HEK293 (cell line): ENCODE data around the gene STX5.

ENCODE experiments used
- CTCF ChIA-PET: fragments of 350-600 bp; formaldehyde crosslinking; extraction: SDS; loops from one replicate; lab custom pipeline; 2021; ENCODE audit warnings: antibody characterized with exemption; lab: Yijun Ruan, JAX
- POLR2A ChIA-PET: fragments of 300-600 bp; formaldehyde crosslinking; extraction: SDS; loops from one replicate; lab custom pipeline; 2020; ENCODE audit warnings: antibody characterized with exemption, inconsistent platforms; lab: Yijun Ruan, JAX
- H3K27ac ChIP-seq: fragments of 200-500 bp; sonication (Bioruptor generic); 2 replicates; pipeline ENCODE4 v1.5.1; 2014; ENCODE audit warnings: low read depth, low read length, control low read depth, inconsistent platforms; ENCODE audit errors: extremely low read depth
- H3K36me3 ChIP-seq, 2 experiments: fragments of 200-500 bp in 1 of 2; sonication (Bioruptor generic) in 1 of 2; 1 replicate in 1 of 2; 2 replicates in 1 of 2; pipeline ENCODE4 v1.5.1; 2014 to 2017; ENCODE audit warnings: inconsistent platforms in 2 of 2, low read length in 2 of 2; ENCODE audit not compliant: control insufficient read depth in 2 of 2, insufficient read depth in 1 of 2
- H3K4me1 ChIP-seq: fragments of 200-500 bp; sonication (Bioruptor generic); 2 replicates; pipeline ENCODE4 v1.5.1; 2014; ENCODE audit warnings: mild to moderate bottlenecking, low read length, inconsistent platforms; ENCODE audit not compliant: control insufficient read depth, insufficient read depth
- H3K4me3 ChIP-seq: 2 replicates; pipeline ENCODE4 v1.5.1; 2011; ENCODE audit warnings: low read depth, mild to moderate bottlenecking, control low read depth, low read length, moderate library complexity
- H3K9me3 ChIP-seq: fragments of 200-500 bp; sonication (Bioruptor generic); 2 replicates; pipeline ENCODE4 v1.5.1; 2014; ENCODE audit warnings: low read depth, low read length, inconsistent platforms; ENCODE audit not compliant: control insufficient read depth, insufficient read depth
- EGR2 ChIP-seq: fragments of 450-650 bp; formaldehyde crosslinking; IDR thresholded peaks from 2 replicates; pipeline ENCODE4 v1.5.1; 2016; ENCODE audit warnings: low read depth, missing biosample characterization, missing genetic modification characterization
- GLIS2 ChIP-seq: fragments of 450-650 bp; formaldehyde crosslinking; IDR thresholded peaks from 2 replicates; pipeline ENCODE4 v1.5.1; 2016; ENCODE audit warnings: missing biosample characterization, missing genetic modification characterization
- SCRT1 ChIP-seq: fragments of 450-650 bp; formaldehyde crosslinking; IDR thresholded peaks from 2 replicates; pipeline ENCODE4 v1.5.1; 2016; ENCODE audit warnings: missing biosample characterization, missing genetic modification characterization, borderline replicate concordance
- SCRT2 ChIP-seq: fragments of 450-650 bp; formaldehyde crosslinking; IDR thresholded peaks from 2 replicates; pipeline ENCODE4 v1.5.1; 2016; ENCODE audit warnings: missing biosample characterization, missing genetic modification characterization
- YY2 ChIP-seq: fragments of 450-650 bp; formaldehyde crosslinking; IDR thresholded peaks from 2 replicates; pipeline ENCODE4 v1.5.1; 2016; ENCODE audit warnings: missing biosample characterization, missing genetic modification characterization
- ZBTB26 ChIP-seq: fragments of 450-650 bp; formaldehyde crosslinking; optimal IDR thresholded peaks from 2 replicates; pipeline ENCODE3; 2016; ENCODE audit warnings: missing biosample characterization, mild to moderate bottlenecking, missing genetic modification characterization
- ZEB2 ChIP-seq: fragments of 450-650 bp; formaldehyde crosslinking; IDR thresholded peaks from 2 replicates; pipeline ENCODE4 v1.5.1; 2016; ENCODE audit warnings: missing biosample characterization, missing genetic modification characterization
- ZFHX2 ChIP-seq: fragments of 450-650 bp; formaldehyde crosslinking; conservative IDR thresholded peaks from 2 replicates; pipeline ENCODE4 v1.5.1; 2016; ENCODE audit warnings: missing biosample characterization, missing genetic modification characterization
- ZFP37 ChIP-seq: fragments of 450-650 bp; formaldehyde crosslinking; IDR thresholded peaks from 2 replicates; pipeline ENCODE4 v1.5.1; 2016; ENCODE audit warnings: missing biosample characterization, missing genetic modification characterization
- ZNF501 ChIP-seq: fragments of 450-650 bp; formaldehyde crosslinking; IDR thresholded peaks from 2 replicates; pipeline ENCODE4 v1.5.1; 2016; ENCODE audit warnings: missing biosample characterization, missing genetic modification characterization
- ZNF777 ChIP-seq: fragments of 450-650 bp; formaldehyde crosslinking; IDR thresholded peaks from 2 replicates; pipeline ENCODE4 v1.5.1; 2017; ENCODE audit warnings: missing biosample characterization, missing genetic modification characterization, borderline replicate concordance
- ZNF843 ChIP-seq: fragments of 450-650 bp; formaldehyde crosslinking; IDR thresholded peaks from 2 replicates; pipeline ENCODE4 v1.5.1; 2016; ENCODE audit warnings: missing biosample characterization, missing genetic modification characterization
- ZSCAN23 ChIP-seq: fragments of 450-650 bp; formaldehyde crosslinking; IDR thresholded peaks from 2 replicates; pipeline ENCODE4 v1.5.1; 2016; ENCODE audit warnings: missing biosample characterization, missing genetic modification characterization
- ZXDB ChIP-seq: fragments of 450-650 bp; formaldehyde crosslinking; IDR thresholded peaks from 2 replicates; pipeline ENCODE4 v1.5.1; 2016; ENCODE audit warnings: missing biosample characterization, missing genetic modification characterization
- TF ChIP-seq, protein P1 (sequence below): fragments of 450-650 bp; formaldehyde crosslinking; IDR thresholded peaks from 2 replicates; pipeline ENCODE4 v1.5.1; 2016; ENCODE audit warnings: missing biosample characterization, missing genetic modification characterization
- TF ChIP-seq, protein P2 (sequence below): fragments of 450-650 bp; formaldehyde crosslinking; IDR thresholded peaks from 2 replicates; pipeline ENCODE4 v1.5.1; 2017; ENCODE audit warnings: missing biosample characterization, mild to moderate bottlenecking, missing genetic modification characterization, moderate library complexity
- TF ChIP-seq, protein P3 (sequence below): fragments of 450-650 bp; formaldehyde crosslinking; IDR thresholded peaks from 2 replicates; pipeline ENCODE4 v1.5.1; 2016; ENCODE audit warnings: missing biosample characterization, missing genetic modification characterization

Gene STX5

DNA sequence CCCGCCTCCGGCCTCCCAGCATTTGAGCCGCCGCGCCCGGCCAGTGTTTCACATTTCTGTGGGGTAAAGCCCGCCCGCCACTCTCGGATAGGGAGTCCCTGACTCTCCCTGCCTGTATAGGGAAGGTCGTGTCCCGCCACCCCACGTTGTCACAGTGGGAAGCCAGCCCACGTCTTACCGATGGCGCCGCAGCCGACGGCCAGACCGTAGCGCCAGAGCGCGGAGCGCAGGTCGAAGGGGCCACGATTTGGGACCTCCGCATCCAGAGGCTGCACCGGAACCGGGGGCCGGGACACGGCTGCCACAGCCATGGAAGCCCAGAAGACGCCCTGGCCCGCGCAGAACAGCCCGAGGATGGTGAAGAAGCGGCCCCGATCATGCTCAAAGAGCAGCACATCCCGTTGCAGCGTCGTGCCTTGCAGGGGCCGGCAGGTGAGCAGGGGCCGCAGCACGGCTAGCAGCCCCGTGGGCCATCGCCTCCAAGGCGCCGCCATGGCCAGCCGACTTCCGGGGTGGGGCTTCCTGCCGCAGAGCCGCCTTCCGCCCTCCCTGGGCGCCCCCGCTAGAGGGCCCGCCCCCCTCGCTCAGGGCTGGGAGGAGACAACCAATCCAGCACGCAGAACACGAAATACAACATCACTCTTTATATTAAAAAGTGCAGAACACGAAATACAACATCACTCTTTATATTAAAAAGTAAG is 40.2 kb downstream of the STX5 start, which contains the start of gene TMEM223 (continued):
- TF ChIP-seq ZNF501 (tag by site-specific recombination): no peak; the same call in 1 of the 2 replicates
- TF ChIP-seq ZBTB26 (tag by site-specific recombination): peak; percentile 53
- no peak for TF ChIP-seq ZNF777 (tag by site-specific recombination)
- TF ChIP-seq, protein P1, sequence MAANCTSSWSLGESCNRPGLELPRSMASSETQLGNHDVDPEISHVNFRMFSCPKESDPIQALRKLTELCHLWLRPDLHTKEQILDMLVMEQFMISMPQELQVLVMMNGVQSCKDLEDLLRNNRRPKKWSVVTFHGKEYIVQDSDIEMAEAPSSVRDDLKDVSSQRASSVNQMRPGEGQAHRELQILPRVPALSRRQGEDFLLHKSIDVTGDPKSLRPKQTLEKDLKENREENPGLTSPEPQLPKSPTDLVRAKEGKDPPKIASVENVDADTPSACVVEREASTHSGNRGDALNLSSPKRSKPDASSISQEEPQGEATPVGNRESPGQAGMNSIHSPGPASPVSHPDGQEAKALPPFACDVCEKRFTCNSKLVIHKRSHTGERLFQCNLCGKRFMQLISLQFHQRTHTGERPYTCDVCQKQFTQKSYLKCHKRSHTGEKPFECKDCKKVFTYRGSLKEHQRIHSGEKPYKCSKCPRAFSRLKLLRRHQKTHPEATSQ: no peak
- TF ChIP-seq ZEB2: peak; percentile 71; the same call in 1 of the 2 replicates
- peak; percentile 66 for TF ChIP-seq ZNF843 (tag by site-specific recombination)
- TF ChIP-seq, protein P2, sequence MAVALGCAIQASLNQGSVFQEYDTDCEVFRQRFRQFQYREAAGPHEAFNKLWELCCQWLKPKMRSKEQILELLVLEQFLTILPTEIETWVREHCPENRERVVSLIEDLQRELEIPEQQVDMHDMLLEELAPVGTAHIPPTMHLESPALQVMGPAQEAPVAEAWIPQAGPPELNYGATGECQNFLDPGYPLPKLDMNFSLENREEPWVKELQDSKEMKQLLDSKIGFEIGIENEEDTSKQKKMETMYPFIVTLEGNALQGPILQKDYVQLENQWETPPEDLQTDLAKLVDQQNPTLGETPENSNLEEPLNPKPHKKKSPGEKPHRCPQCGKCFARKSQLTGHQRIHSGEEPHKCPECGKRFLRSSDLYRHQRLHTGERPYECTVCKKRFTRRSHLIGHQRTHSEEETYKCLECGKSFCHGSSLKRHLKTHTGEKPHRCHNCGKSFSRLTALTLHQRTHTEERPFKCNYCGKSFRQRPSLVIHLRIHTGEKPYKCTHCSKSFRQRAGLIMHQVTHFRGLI (tag by site-specific recombination): peak; percentile 68; the same call in 1 of the 2 replicates
- TF ChIP-seq YY2 (tag by site-specific recombination): peak; percentile 86; the same call in 1 of the 2 replicates
- peak; percentile 90 for TF ChIP-seq GLIS2 (tag by site-specific recombination)
- TF ChIP-seq ZFHX2: peak; percentile 45
- peak; percentile 88 for TF ChIP-seq ZFP37
- TF ChIP-seq ZXDB: peak; percentile 99

DNA sequence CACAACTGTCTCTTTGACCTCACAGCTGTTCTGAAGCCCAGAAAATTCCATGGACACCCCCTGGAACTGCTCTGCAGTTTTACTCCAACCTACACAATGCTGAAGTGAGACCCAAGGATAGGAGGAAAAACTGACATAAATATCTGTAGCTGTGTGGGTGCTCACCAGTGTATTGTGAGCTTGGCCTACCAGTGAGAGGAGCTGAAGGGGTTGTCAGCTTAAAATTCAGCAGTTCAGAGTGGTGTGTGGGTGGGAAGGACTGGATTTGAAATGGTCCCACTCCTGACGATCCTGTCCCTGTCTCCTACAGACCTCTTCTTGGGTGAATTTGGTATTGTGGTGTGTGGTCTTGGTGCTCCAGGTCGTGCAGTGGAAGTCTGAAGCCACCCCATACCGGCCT is 42.3 kb downstream of the STX5 start:
- Histone ChIP-seq H3K4me3 (no peak overlapping the region), H3K36me3 (peaks cover 4 to 54% of the 10 kb centered on the region in 2 experiments; a peak in 2 of 3 replicates), H3K4me1 (no peaks in the 10 kb centered on the region), H3K9me3 (no peaks in the 10 kb centered on the region), H3K27ac (no peak overlapping the region)
- ChIA-PET CTCF (interaction anchor here (0.6 to 1.3 kb wide), 4 partner anchors 10 to 74 kb away, joined by 3 to 4 read pairs (median 4); no protein-coding TSS in a partner anchor), POLR2A (interaction anchor here (0.5 to 5.6 kb wide), 15 partner anchors 15 to 961 kb away, joined by 3 to 47 read pairs (median 5); partner anchors contain the start of genes HNRNPUL2, NXF1, POLR2G and SLC3A2)
- TF ChIP-seq, protein P3, sequence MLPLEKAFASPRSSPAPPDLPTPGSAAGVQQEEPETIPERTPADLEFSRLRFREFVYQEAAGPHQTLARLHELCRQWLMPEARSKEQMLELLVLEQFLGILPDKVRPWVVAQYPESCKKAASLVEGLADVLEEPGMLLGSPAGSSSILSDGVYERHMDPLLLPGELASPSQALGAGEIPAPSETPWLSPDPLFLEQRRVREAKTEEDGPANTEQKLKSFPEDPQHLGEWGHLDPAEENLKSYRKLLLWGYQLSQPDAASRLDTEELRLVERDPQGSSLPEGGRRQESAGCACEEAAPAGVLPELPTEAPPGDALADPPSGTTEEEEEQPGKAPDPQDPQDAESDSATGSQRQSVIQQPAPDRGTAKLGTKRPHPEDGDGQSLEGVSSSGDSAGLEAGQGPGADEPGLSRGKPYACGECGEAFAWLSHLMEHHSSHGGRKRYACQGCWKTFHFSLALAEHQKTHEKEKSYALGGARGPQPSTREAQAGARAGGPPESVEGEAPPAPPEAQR (tag by site-specific recombination): no peak
- TF ChIP-seq EGR2 (tag by site-specific recombination) (peak; percentile 56), ZFHX2 (peak; percentile 53)

DNA sequence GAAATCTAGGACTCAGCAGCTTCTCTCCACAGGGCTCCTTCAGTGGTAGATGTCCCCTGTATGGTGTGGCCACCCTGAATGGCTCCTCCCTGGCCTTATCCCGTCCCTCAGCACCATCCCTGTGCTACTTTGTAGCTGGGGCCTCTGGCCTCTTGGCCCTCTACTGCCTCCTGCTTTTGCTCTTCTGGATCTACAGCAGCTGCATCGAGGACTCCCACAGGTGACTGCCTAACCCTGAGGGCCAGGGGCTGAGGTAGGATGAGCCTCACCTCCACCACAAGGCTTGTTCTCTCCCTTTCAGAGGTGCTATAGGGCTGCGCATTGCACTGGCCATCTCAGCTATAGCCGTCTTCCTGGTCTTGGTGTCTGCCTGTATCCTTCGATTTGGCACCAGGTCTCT is 42.9 kb downstream of the STX5 start:
- H3K4me1 ChIP-seq: no peaks in the 10 kb centered on the region
- TF ChIP-seq SCRT1 (tag by site-specific recombination): 0 out of 2 replicates have a peak, but pooled peaks have one; percentile 21
- no peak for TF ChIP-seq ZSCAN23 (tag by site-specific recombination)
- TF ChIP-seq SCRT2 (tag by site-specific recombination): peak; percentile 80
- ChIA-PET POLR2A (interaction anchor here (0.5 to 5.6 kb wide), 13 partner anchors 12 to 960 kb away, joined by 3 to 47 read pairs (median 6); partner anchors contain the start of genes NXF1, POLR2G, STX5 and TEX54), CTCF (interaction anchor here (0.8 to 1.1 kb wide), 3 partner anchors 11 to 108 kb away, joined by 3 read pairs; no protein-coding TSS in a partner anchor)
- H3K9me3 ChIP-seq: no peaks in the 10 kb centered on the region
- no peak overlapping the region for H3K4me3 ChIP-seq
- H3K36me3 ChIP-seq: peaks cover 3 to 48% of the 10 kb centered on the region in 2 experiments; a peak in 2 of 3 replicates
- no peak overlapping the region for H3K27ac ChIP-seq
